ENCODE data around the gene AFF2. TPM values are rescaled to one million over a fixed set of nuclear protein-coding genes. Genes with fewer than 3 reads are reported as not detected.

Gene AFF2
- polyA plus RNA-seq, 1 of the 3 experiments (the other 2 are of a cell fraction): not detected

- Histone ChIP-seq H3K4me3 (ENCODE audit: low read depth in 2 of 2, low read length in 1 of 2) (no peak overlapping the region), H3K4me2 (no peak overlapping the region), H2AFZ (ENCODE audit: low read depth) (no peak overlapping the region), H3F3A (replicated peaks; ENCODE audit: insufficient read depth) (no peaks in the 10 kb centered on the region), H3K79me2 (ENCODE audit: insufficient read depth) (no peaks in the 10 kb centered on the region), H3K27ac (ENCODE audit: low read depth in 2 of 2, low read length in 1 of 2) (no peak overlapping the region), H3K9me3 (no peaks in the 10 kb centered on the region), H4K20me1 (ENCODE audit: insufficient read depth) (no peaks in the 10 kb centered on the region), H3K9me2 (no peaks in the 10 kb centered on the region), H3K4me1 (ENCODE audit: control insufficient read depth in 1 of 2, insufficient read depth in 2 of 2, low read depth in 1 of 2, low read length in 1 of 2) (no peaks in the 10 kb centered on the region), H3K36me3 (replicated peaks in 1 of 2; ENCODE audit: control insufficient read depth in 1 of 2, insufficient read depth in 2 of 2, low read length in 1 of 2) (no peaks in the 10 kb centered on the region), H3K9ac (no peak overlapping the region), H3K27me3 (ENCODE audit: insufficient read depth) (no peaks in the 10 kb centered on the region)
- TF ChIP-seq FOXJ3 (CRISPR knock-in tag; IDR thresholded peaks at IDR 0.05) (no peak), SMC3 (IDR thresholded peaks at IDR 0.05; ENCODE audit: low read depth, low read length) (no peak), EP300 (IDR thresholded peaks at IDR 0.05; ENCODE audit: borderline replicate concordance in 1 of 2, low read depth in 1 of 2, low read length in 1 of 2) (no peak), CTCF (IDR thresholded peaks at IDR 0.05) (no peak), FOXM1 (IDR thresholded peaks at IDR 0.05; ENCODE audit: low read depth) (no peak), GABPA (IDR thresholded peaks at IDR 0.05; ENCODE audit: low read depth) (no peak), YY1 (IDR thresholded peaks at IDR 0.05; ENCODE audit: low read depth) (no peak), USF2 (IDR thresholded peaks at IDR 0.05; ENCODE audit: borderline replicate concordance, low read depth, low read length) (no peak), RAD21 (IDR thresholded peaks at IDR 0.05; ENCODE audit: low read length) (no peak), MXI1 (IDR thresholded peaks at IDR 0.05; ENCODE audit: low read depth, low read length) (no peak), MEF2A (IDR thresholded peaks at IDR 0.05; ENCODE audit: borderline replicate concordance, low read depth) (no peak), POLR2AphosphoS5 (IDR thresholded peaks at IDR 0.05; ENCODE audit: low read depth, low read length) (no peak)
- ChIA-PET CTCF (no interaction called here), POLR2A (no interaction called here)
- WGBS (ENCODE audit: low lambda C conversion rate): 4% methylated on average over 4 of the region's 4 CpGs
- DNase-seq: no peak
Observed at GRCh38 chrX:149007423-149007822, 507.0 kb downstream of the AFF2 start.

- DNase-seq: no peak
- no peaks in the 10 kb centered on the region for H3F3A ChIP-seq (replicated peaks; ENCODE audit: insufficient read depth)
- no peaks in the 10 kb centered on the region for H3K4me1 ChIP-seq (ENCODE audit: control insufficient read depth in 1 of 2, insufficient read depth in 2 of 2, low read depth in 1 of 2, low read length in 1 of 2)
- no peak overlapping the region for H3K9ac ChIP-seq
- WGBS (ENCODE audit: low lambda C conversion rate): 0% methylated on average over 4 of the region's 4 CpGs
- H3K27ac ChIP-seq (ENCODE audit: low read depth in 2 of 2, low read length in 1 of 2): no peak overlapping the region
- no peaks in the 10 kb centered on the region for H3K79me2 ChIP-seq (ENCODE audit: insufficient read depth)
- H3K9me3 ChIP-seq: no peaks in the 10 kb centered on the region
- H3K27me3 ChIP-seq (ENCODE audit: insufficient read depth): no peaks in the 10 kb centered on the region
- no peaks in the 10 kb centered on the region for H4K20me1 ChIP-seq (ENCODE audit: insufficient read depth)
- POLR2A ChIA-PET: no interaction called here
- H3K9me2 ChIP-seq: no peaks in the 10 kb centered on the region
- no peaks in the 10 kb centered on the region for H3K36me3 ChIP-seq (replicated peaks in 1 of 2; ENCODE audit: control insufficient read depth in 1 of 2, insufficient read depth in 2 of 2, low read length in 1 of 2)
- CTCF ChIA-PET: interaction anchor here (0.7 kb wide), 1 partner anchor 133 kb away, joined by 3 read pairs; no protein-coding TSS in a partner anchor
- no peak overlapping the region for H3K4me3 ChIP-seq (ENCODE audit: low read depth in 2 of 2, low read length in 1 of 2)
- no peak overlapping the region for H2AFZ ChIP-seq (ENCODE audit: low read depth)
- no peak overlapping the region for H3K4me2 ChIP-seq
- TF ChIP-seq TEAD4 (IDR thresholded peaks at IDR 0.05; ENCODE audit: borderline replicate concordance, insufficient read depth): no peak
- TF ChIP-seq PBX3 (IDR thresholded peaks at IDR 0.05): no peak
- no peak for TF ChIP-seq FOSL2 (IDR thresholded peaks at IDR 0.05; ENCODE audit: borderline replicate concordance, low read depth)
- TF ChIP-seq RFX5 (IDR thresholded peaks at IDR 0.05; ENCODE audit: low read length): no peak
- no peak for TF ChIP-seq REST (IDR thresholded peaks at IDR 0.05; ENCODE audit: low read depth, low read length)
- TF ChIP-seq GABPA (IDR thresholded peaks at IDR 0.05; ENCODE audit: low read depth): no peak
- TF ChIP-seq YY1 (IDR thresholded peaks at IDR 0.05; ENCODE audit: low read depth): no peak
- TF ChIP-seq MAX (IDR thresholded peaks at IDR 0.05; ENCODE audit: low read depth): no peak
- TF ChIP-seq CHD2 (IDR thresholded peaks at IDR 0.05; ENCODE audit: low read length, partially characterized antibody): no peak
- TF ChIP-seq NRF1 (IDR thresholded peaks at IDR 0.05; ENCODE audit: low read depth, low read length): no peak
Observed at GRCh38 chrX:149010013-149010852, 509.8 kb downstream of the AFF2 start.

All from SK-N-SH (cell line).